Neural progenitor cell (in vitro differentiated cells): ENCODE data around the gene C17orf50.

Source experiments
- EZH2 ChIP-seq: fragments of 200-600 bp; sonication (generic); IDR thresholded peaks from 2 replicates; pipeline ENCODE4 v1.6.1; 2017; ENCODE audit warnings: antibody characterized with exemption, mild to moderate bottlenecking, moderate library complexity
- TF ChIP-seq, protein P1 (sequence below): fragments of 200-600 bp; sonication (generic); IDR thresholded peaks from 2 replicates; pipeline ENCODE4 v1.5.1; 2017; ENCODE audit warnings: antibody characterized with exemption, mild to moderate bottlenecking

DNA sequence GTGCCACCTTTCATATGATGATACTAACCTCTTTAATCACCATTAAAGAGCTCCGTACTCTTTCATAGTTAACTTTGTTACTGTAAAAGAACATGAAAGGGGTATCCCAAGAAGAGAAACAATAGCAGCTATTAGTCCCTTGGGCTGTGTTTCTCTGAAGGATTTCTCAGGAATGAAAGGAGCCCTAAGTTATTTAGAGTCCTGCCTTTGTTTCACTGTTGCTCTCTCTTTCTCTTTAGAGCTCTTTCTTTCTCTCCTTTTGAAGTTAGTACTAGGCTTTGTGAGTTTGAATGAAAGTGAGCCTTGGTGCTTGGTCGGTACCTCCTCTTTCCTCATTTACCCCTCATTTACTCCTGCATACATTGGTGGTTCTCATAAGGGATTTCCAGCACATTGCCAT lies 49.7 kb upstream of the C17orf50 start:
- TF ChIP-seq, protein P1, sequence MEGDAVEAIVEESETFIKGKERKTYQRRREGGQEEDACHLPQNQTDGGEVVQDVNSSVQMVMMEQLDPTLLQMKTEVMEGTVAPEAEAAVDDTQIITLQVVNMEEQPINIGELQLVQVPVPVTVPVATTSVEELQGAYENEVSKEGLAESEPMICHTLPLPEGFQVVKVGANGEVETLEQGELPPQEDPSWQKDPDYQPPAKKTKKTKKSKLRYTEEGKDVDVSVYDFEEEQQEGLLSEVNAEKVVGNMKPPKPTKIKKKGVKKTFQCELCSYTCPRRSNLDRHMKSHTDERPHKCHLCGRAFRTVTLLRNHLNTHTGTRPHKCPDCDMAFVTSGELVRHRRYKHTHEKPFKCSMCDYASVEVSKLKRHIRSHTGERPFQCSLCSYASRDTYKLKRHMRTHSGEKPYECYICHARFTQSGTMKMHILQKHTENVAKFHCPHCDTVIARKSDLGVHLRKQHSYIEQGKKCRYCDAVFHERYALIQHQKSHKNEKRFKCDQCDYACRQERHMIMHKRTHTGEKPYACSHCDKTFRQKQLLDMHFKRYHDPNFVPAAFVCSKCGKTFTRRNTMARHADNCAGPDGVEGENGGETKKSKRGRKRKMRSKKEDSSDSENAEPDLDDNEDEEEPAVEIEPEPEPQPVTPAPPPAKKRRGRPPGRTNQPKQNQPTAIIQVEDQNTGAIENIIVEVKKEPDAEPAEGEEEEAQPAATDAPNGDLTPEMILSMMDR: no peak
- TF ChIP-seq EZH2: no peak
